HEK293 (cell line): ENCODE results near the gene C5.

Experiments
- CTCF ChIA-PET: fragments of 350-600 bp; formaldehyde crosslinking; extraction: SDS; loops from one replicate; lab custom pipeline; 2021; ENCODE audit warnings: antibody characterized with exemption; lab: Yijun Ruan, JAX
- POLR2A ChIA-PET: fragments of 300-600 bp; formaldehyde crosslinking; extraction: SDS; loops from one replicate; lab custom pipeline; 2020; ENCODE audit warnings: antibody characterized with exemption, inconsistent platforms; lab: Yijun Ruan, JAX
- H3K27ac ChIP-seq: fragments of 200-500 bp; sonication (Bioruptor generic); 2 replicates; pipeline ENCODE4 v1.5.1; 2014; ENCODE audit warnings: low read depth, low read length, control low read depth, inconsistent platforms; ENCODE audit errors: extremely low read depth
- H3K36me3 ChIP-seq, 2 experiments: fragments of 200-500 bp in 1 of 2; sonication (Bioruptor generic) in 1 of 2; 1 replicate in 1 of 2; 2 replicates in 1 of 2; pipeline ENCODE4 v1.5.1; 2014 to 2017; ENCODE audit warnings: inconsistent platforms in 2 of 2, low read length in 2 of 2; ENCODE audit not compliant: control insufficient read depth in 2 of 2, insufficient read depth in 1 of 2
- H3K4me1 ChIP-seq: fragments of 200-500 bp; sonication (Bioruptor generic); 2 replicates; pipeline ENCODE4 v1.5.1; 2014; ENCODE audit warnings: mild to moderate bottlenecking, low read length, inconsistent platforms; ENCODE audit not compliant: control insufficient read depth, insufficient read depth
- H3K4me3 ChIP-seq: 2 replicates; pipeline ENCODE4 v1.5.1; 2011; ENCODE audit warnings: low read depth, mild to moderate bottlenecking, control low read depth, low read length, moderate library complexity
- H3K9me3 ChIP-seq: fragments of 200-500 bp; sonication (Bioruptor generic); 2 replicates; pipeline ENCODE4 v1.5.1; 2014; ENCODE audit warnings: low read depth, low read length, inconsistent platforms; ENCODE audit not compliant: control insufficient read depth, insufficient read depth
- AEBP2 ChIP-seq: fragments of 450-650 bp; formaldehyde crosslinking; IDR thresholded peaks from 2 replicates; pipeline ENCODE4 v1.5.1; 2016; ENCODE audit warnings: missing biosample characterization, missing genetic modification characterization, borderline replicate concordance
- GLIS2 ChIP-seq: fragments of 450-650 bp; formaldehyde crosslinking; IDR thresholded peaks from 2 replicates; pipeline ENCODE4 v1.5.1; 2016; ENCODE audit warnings: missing biosample characterization, missing genetic modification characterization
- HOXA7 ChIP-seq: sonication (generic); formaldehyde crosslinking; IDR thresholded peaks from 2 replicates; pipeline ENCODE4 v1.8.1; 2022; ENCODE audit warnings: missing genetic modification reagents, borderline replicate concordance
- KLF8 ChIP-seq: fragments of 450-650 bp; formaldehyde crosslinking; IDR thresholded peaks from 2 replicates; pipeline ENCODE4 v1.5.1; 2016; ENCODE audit warnings: missing biosample characterization, missing genetic modification characterization
- KLF9 ChIP-seq: fragments of 450-650 bp; formaldehyde crosslinking; IDR thresholded peaks from 2 replicates; pipeline ENCODE4 v1.5.1; 2016; ENCODE audit warnings: missing biosample characterization, missing genetic modification characterization, low read depth
- MEIS1 ChIP-seq: sonication (generic); formaldehyde crosslinking; IDR thresholded peaks from 2 replicates; pipeline ENCODE4 v1.8.1; 2022; ENCODE audit warnings: missing genetic modification reagents, mild to moderate bottlenecking, borderline replicate concordance
- OSR2 ChIP-seq: fragments of 450-650 bp; formaldehyde crosslinking; IDR thresholded peaks from 2 replicates; pipeline ENCODE4 v1.5.1; 2016; ENCODE audit warnings: missing biosample characterization, missing genetic modification characterization
- ZEB2 ChIP-seq: fragments of 450-650 bp; formaldehyde crosslinking; IDR thresholded peaks from 2 replicates; pipeline ENCODE4 v1.5.1; 2016; ENCODE audit warnings: missing biosample characterization, missing genetic modification characterization
- ZFHX2 ChIP-seq: fragments of 450-650 bp; formaldehyde crosslinking; conservative IDR thresholded peaks from 2 replicates; pipeline ENCODE4 v1.5.1; 2016; ENCODE audit warnings: missing biosample characterization, missing genetic modification characterization
- ZNF132 ChIP-seq: fragments of 450-650 bp; formaldehyde crosslinking; IDR thresholded peaks from 2 replicates; pipeline ENCODE4 v1.5.1; 2017; ENCODE audit warnings: missing biosample characterization, missing genetic modification characterization, borderline replicate concordance
- ZNF148 ChIP-seq: fragments of 450-650 bp; formaldehyde crosslinking; IDR thresholded peaks from 2 replicates; pipeline ENCODE4 v1.5.0; 2017; ENCODE audit warnings: missing biosample characterization, missing genetic modification characterization, borderline replicate concordance
- ZNF169 ChIP-seq: fragments of 450-650 bp; formaldehyde crosslinking; IDR thresholded peaks from 2 replicates; pipeline ENCODE4 v1.5.1; 2016; ENCODE audit warnings: missing biosample characterization, missing genetic modification characterization
- ZNF221 ChIP-seq: fragments of 450-650 bp; formaldehyde crosslinking; IDR thresholded peaks from 2 replicates; pipeline ENCODE4 v1.5.1; 2017; ENCODE audit warnings: missing biosample characterization, missing genetic modification characterization, borderline replicate concordance
- ZNF23 ChIP-seq: fragments of 450-650 bp; formaldehyde crosslinking; IDR thresholded peaks from 2 replicates; pipeline ENCODE4 v1.5.1; 2016; ENCODE audit warnings: missing biosample characterization, missing genetic modification characterization, borderline replicate concordance
- ZNF248 ChIP-seq: fragments of 450-650 bp; formaldehyde crosslinking; IDR thresholded peaks from 2 replicates; pipeline ENCODE4 v1.5.1; 2017; ENCODE audit warnings: missing biosample characterization, missing genetic modification characterization
- ZNF274 ChIP-seq, 2 experiments: fragments of 200-500 bp in 1 of 2; fragments of 450-650 bp in 1 of 2; sonication (Bioruptor generic) in 1 of 2; formaldehyde crosslinking in 1 of 2; IDR thresholded peaks; 2 replicates each; pipeline versions ENCODE4 v1.5.1 to v1.6.1; 2014 to 2016; ENCODE audit warnings: borderline replicate concordance in 1 of 2, inconsistent platforms in 1 of 2, low read length in 1 of 2, missing biosample characterization in 1 of 2, missing genetic modification characterization in 1 of 2
- ZNF350 ChIP-seq: fragments of 450-650 bp; formaldehyde crosslinking; IDR thresholded peaks from 2 replicates; pipeline ENCODE4 v1.5.0; 2017; ENCODE audit warnings: missing biosample characterization, mild to moderate bottlenecking, missing genetic modification characterization
- ZNF488 ChIP-seq: fragments of 450-650 bp; formaldehyde crosslinking; IDR thresholded peaks from 2 replicates; pipeline ENCODE4 v1.5.1; 2016; ENCODE audit warnings: missing biosample characterization, missing genetic modification characterization
- ZNF544 ChIP-seq: fragments of 450-650 bp; formaldehyde crosslinking; IDR thresholded peaks from 2 replicates; pipeline ENCODE4 v1.5.0; 2017; ENCODE audit warnings: missing biosample characterization, missing genetic modification characterization
- ZNF561 ChIP-seq: fragments of 450-650 bp; IDR thresholded peaks from 2 replicates; pipeline ENCODE4 v1.5.1; 2018; ENCODE audit warnings: missing biosample characterization, missing genetic modification characterization, borderline replicate concordance
- ZNF660 ChIP-seq: fragments of 450-650 bp; IDR thresholded peaks from 2 replicates; pipeline ENCODE4 v1.5.1; 2018; ENCODE audit warnings: missing biosample characterization, mild to moderate bottlenecking, missing genetic modification characterization
- ZNF664 ChIP-seq: fragments of 450-650 bp; formaldehyde crosslinking; IDR thresholded peaks from 2 replicates; pipeline ENCODE4 v1.5.1; 2016; ENCODE audit warnings: missing biosample characterization, missing genetic modification characterization
- ZNF677 ChIP-seq: fragments of 450-650 bp; IDR thresholded peaks from 2 replicates; pipeline ENCODE4 v1.5.0; 2018; ENCODE audit warnings: missing biosample characterization, mild to moderate bottlenecking, missing genetic modification characterization, moderate library complexity
- ZNF747 ChIP-seq: fragments of 450-650 bp; formaldehyde crosslinking; IDR thresholded peaks from 2 replicates; pipeline ENCODE4 v1.5.1; 2016; ENCODE audit warnings: missing biosample characterization, missing genetic modification characterization
- ZNF785 ChIP-seq: fragments of 450-650 bp; formaldehyde crosslinking; IDR thresholded peaks from 2 replicates; pipeline ENCODE4 v1.5.1; 2016; ENCODE audit warnings: missing biosample characterization, missing genetic modification characterization
- ZSCAN23 ChIP-seq: fragments of 450-650 bp; formaldehyde crosslinking; IDR thresholded peaks from 2 replicates; pipeline ENCODE4 v1.5.1; 2016; ENCODE audit warnings: missing biosample characterization, missing genetic modification characterization

C5 gene

GRCh38 chr9:120999317-120999716 is 50.8 kb downstream of the C5 start (continued):
- TF ChIP-seq ZNF488 (no peak), ZNF561 (no peak)

- Histone ChIP-seq H3K9me3 (no peaks in the 10 kb centered on the region), H3K36me3 (no peaks in the 10 kb centered on the region), H3K27ac (no peak overlapping the region), H3K4me1 (no peaks in the 10 kb centered on the region), H3K4me3 (no peak overlapping the region)
- POLR2A ChIA-PET, result no interaction called here
- CTCF ChIA-PET, result interaction anchor here (0.9 to 1.8 kb wide), 5 partner anchors 13 to 217 kb away, joined by 3 to 8 read pairs (median 3); no protein-coding TSS in a partner anchor
- no peak for TF ChIP-seq ZNF544 (tag by site-specific recombination)
- no peak for TF ChIP-seq ZNF248 (tag by site-specific recombination)
- TF ChIP-seq ZNF664 (tag by site-specific recombination), result no peak
- no peak for TF ChIP-seq GLIS2
- TF ChIP-seq ZNF221 (tag by site-specific recombination), result no peak
- TF ChIP-seq ZNF274 (IDR thresholded peaks at IDR 0.05; ENCODE audit: low read length), result no peak
- TF ChIP-seq ZNF274 (tag by site-specific recombination; IDR thresholded peaks at IDR 0.05; ENCODE audit: borderline replicate concordance), result no peak
- TF ChIP-seq ZNF148 (tag by site-specific recombination), result no peak
- no peak for TF ChIP-seq ZSCAN23 (tag by site-specific recombination)
- no peak for TF ChIP-seq ZNF677 (tag by site-specific recombination)
- TF ChIP-seq ZNF660 (tag by site-specific recombination), result no peak
- no peak for TF ChIP-seq ZNF169 (tag by site-specific recombination)
- no peak for TF ChIP-seq KLF9 (tag by site-specific recombination)
Measured at GRCh38 chr9:120998111-120998510, 52.0 kb downstream of the C5 start.

- Histone ChIP-seq H3K4me1 (no peaks in the 10 kb centered on the region), H3K27ac (no peak overlapping the region), H3K9me3 (no peaks in the 10 kb centered on the region), H3K36me3 (no peaks in the 10 kb centered on the region), H3K4me3 (no peak overlapping the region)
- ChIA-PET POLR2A (no interaction called here), CTCF (interaction anchor here (0.9 to 1.2 kb wide), 2 partner anchors 12 to 16 kb away, joined by 3 to 4 read pairs; no protein-coding TSS in a partner anchor)
- no peak for TF ChIP-seq ZNF660 (tag by site-specific recombination)
- no peak for TF ChIP-seq ZNF132
- no peak for TF ChIP-seq AEBP2 (tag by site-specific recombination)
- TF ChIP-seq MEIS1 (CRISPR knock-in tag), result no peak
- no peak for TF ChIP-seq ZNF544 (tag by site-specific recombination)
- TF ChIP-seq ZNF664 (tag by site-specific recombination), result no peak
- no peak for TF ChIP-seq KLF8 (tag by site-specific recombination)
- no peak for TF ChIP-seq ZFHX2
- no peak for TF ChIP-seq ZNF747 (tag by site-specific recombination)
- no peak for TF ChIP-seq ZNF23 (tag by site-specific recombination)
- no peak for TF ChIP-seq ZNF785 (tag by site-specific recombination)
- TF ChIP-seq ZSCAN23 (tag by site-specific recombination), result no peak
- TF ChIP-seq HOXA7 (CRISPR knock-in tag), result no peak
- no peak for TF ChIP-seq OSR2
- TF ChIP-seq ZEB2, result no peak
- TF ChIP-seq ZNF350 (tag by site-specific recombination), result no peak
Measured at GRCh38 chr9:120997502-120997901, 52.6 kb downstream of the C5 start.
